ENCODE data around the gene NUP205.

NUP205 gene

DNA sequence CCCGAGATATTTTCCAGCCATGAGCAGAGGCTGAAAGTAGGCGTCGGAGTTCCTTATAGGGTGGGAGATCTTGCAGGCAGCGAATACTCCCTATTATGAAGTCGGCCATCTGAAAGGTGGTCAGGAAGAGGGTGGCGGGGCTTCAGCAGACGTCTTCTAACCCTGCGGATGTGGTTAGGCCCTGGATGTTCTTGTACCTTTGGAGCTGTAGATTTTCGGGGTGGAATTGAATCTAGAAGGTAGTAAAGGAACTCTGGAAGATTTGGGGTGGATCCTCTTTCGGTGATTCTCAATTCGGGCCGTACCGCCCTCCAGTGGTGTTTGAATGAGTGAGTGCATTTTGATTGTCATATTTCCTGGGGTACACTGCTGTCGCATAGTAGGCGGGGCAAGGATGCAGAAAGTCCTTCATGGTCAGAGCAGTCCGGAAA, 635 bp downstream of the NUP205 start:
- peaks cover 58% of the 10 kb centered on the region for H3K79me2 ChIP-seq (ENCODE audit: insufficient read depth, low read depth)
- peaks cover 24% of the 10 kb centered on the region for H3K4me1 ChIP-seq (ENCODE audit: low read depth, poor library complexity, severe bottlenecking)
- H3K4me3 ChIP-seq (IDR thresholded peaks at IDR 0.05; ENCODE audit: insufficient read depth, low read depth, low read length), result peak overlapping the region; percentile 84
- H3K4me2 ChIP-seq, result peak overlapping the region; percentile 86
- H3K27ac ChIP-seq, result peak overlapping the region; percentile 97
- H3K9ac ChIP-seq, result peak overlapping the region; percentile 99
- H4K20me1 ChIP-seq (ENCODE audit: insufficient read depth), result peaks cover 13% of the 10 kb centered on the region; the same call in 1 of the 2 replicates
- H2AFZ ChIP-seq (ENCODE audit: low read depth), result peak overlapping the region; percentile 90
- H3K27me3 ChIP-seq (ENCODE audit: insufficient read depth, low read depth), result no peaks in the 10 kb centered on the region
- H3K36me3 ChIP-seq (ENCODE audit: insufficient read depth), result no peaks in the 10 kb centered on the region; the same call in 1 of the 2 replicates
- TF ChIP-seq, protein P1, sequence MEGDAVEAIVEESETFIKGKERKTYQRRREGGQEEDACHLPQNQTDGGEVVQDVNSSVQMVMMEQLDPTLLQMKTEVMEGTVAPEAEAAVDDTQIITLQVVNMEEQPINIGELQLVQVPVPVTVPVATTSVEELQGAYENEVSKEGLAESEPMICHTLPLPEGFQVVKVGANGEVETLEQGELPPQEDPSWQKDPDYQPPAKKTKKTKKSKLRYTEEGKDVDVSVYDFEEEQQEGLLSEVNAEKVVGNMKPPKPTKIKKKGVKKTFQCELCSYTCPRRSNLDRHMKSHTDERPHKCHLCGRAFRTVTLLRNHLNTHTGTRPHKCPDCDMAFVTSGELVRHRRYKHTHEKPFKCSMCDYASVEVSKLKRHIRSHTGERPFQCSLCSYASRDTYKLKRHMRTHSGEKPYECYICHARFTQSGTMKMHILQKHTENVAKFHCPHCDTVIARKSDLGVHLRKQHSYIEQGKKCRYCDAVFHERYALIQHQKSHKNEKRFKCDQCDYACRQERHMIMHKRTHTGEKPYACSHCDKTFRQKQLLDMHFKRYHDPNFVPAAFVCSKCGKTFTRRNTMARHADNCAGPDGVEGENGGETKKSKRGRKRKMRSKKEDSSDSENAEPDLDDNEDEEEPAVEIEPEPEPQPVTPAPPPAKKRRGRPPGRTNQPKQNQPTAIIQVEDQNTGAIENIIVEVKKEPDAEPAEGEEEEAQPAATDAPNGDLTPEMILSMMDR (conservative IDR thresholded peaks at IDR 0.05; ENCODE audit: low read depth, low read length), result peak; percentile 82

DNA sequence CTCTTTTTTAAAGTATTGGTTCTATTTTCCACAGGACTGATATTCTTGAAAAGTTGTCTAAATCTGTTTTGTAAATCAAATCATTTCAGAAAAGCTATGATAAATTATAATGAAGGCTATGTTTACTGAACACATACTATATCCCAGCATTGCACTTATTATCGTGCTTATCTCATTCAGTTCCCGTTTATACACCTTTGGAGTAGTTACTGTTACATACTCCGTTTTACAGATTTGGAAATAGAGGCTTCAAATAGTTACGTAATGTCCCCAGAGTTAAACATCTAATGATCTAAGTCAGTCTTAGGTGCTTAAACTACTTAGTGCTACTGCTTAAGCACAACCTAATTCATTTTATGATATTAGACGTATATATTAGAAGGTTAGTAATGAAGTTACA, 1.2 kb downstream of the NUP205 start:
- H3K27me3 ChIP-seq (ENCODE audit: insufficient read depth, low read depth), result no peaks in the 10 kb centered on the region
- H3K4me2 ChIP-seq, result peak overlapping the region; percentile 86
- no peaks in the 10 kb centered on the region; the same call in 1 of the 2 replicates for H3K36me3 ChIP-seq (ENCODE audit: insufficient read depth)
- H4K20me1 ChIP-seq (ENCODE audit: insufficient read depth), result peaks cover 17% of the 10 kb centered on the region
- H3K9ac ChIP-seq, result peak overlapping the region; percentile 99; the same call in 1 of the 2 replicates
- H3K27ac ChIP-seq, result peak overlapping the region; percentile 97
- H3K4me1 ChIP-seq (ENCODE audit: low read depth, poor library complexity, severe bottlenecking), result peaks cover 24% of the 10 kb centered on the region
- H3K79me2 ChIP-seq (ENCODE audit: insufficient read depth, low read depth), result peaks cover 63% of the 10 kb centered on the region
- H2AFZ ChIP-seq (ENCODE audit: low read depth), result no peak overlapping the region
- H3K4me3 ChIP-seq (IDR thresholded peaks at IDR 0.05; ENCODE audit: insufficient read depth, low read depth, low read length), result peak overlapping the region; percentile 23
- TF ChIP-seq, protein P1 (conservative IDR thresholded peaks at IDR 0.05; ENCODE audit: low read depth, low read length), result no peak

DNA sequence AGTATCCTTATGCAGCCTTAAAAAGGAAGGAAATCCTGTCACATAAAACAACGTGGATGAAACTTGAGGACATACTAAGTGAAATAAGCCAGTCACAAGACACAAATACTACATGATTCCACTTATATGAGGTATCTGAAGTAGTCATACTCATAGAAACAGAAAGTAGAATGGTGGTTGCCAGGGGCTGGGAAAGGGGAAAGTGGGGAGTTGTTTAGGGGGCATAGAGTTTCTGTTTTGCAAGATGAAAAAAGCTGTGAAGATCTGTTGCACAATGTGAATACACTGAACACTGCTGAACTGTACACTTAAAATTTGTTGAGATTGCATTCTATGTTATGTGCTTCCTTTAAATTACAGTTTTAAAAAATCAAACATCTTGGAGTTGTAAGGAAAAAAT, 2.9 kb downstream of the NUP205 start:
- TF ChIP-seq, protein P1 (conservative IDR thresholded peaks at IDR 0.05; ENCODE audit: low read depth, low read length), result no peak
- Histone ChIP-seq H3K9ac (no peak overlapping the region), H3K27me3 (ENCODE audit: insufficient read depth, low read depth) (no peaks in the 10 kb centered on the region), H3K4me2 (peak overlapping the region; percentile 1; the same call in 1 of the 2 replicates), H3K79me2 (ENCODE audit: insufficient read depth, low read depth) (peaks cover 81% of the 10 kb centered on the region), H3K36me3 (ENCODE audit: insufficient read depth) (no peaks in the 10 kb centered on the region; the same call in 1 of the 2 replicates), H2AFZ (ENCODE audit: low read depth) (no peak overlapping the region), H3K27ac (no peak overlapping the region), H3K4me3 (IDR thresholded peaks at IDR 0.05; ENCODE audit: insufficient read depth, low read depth, low read length) (no peak overlapping the region), H3K4me1 (ENCODE audit: low read depth, poor library complexity, severe bottlenecking) (peaks cover 35% of the 10 kb centered on the region), H4K20me1 (ENCODE audit: insufficient read depth) (peaks cover 31% of the 10 kb centered on the region)

DNA sequence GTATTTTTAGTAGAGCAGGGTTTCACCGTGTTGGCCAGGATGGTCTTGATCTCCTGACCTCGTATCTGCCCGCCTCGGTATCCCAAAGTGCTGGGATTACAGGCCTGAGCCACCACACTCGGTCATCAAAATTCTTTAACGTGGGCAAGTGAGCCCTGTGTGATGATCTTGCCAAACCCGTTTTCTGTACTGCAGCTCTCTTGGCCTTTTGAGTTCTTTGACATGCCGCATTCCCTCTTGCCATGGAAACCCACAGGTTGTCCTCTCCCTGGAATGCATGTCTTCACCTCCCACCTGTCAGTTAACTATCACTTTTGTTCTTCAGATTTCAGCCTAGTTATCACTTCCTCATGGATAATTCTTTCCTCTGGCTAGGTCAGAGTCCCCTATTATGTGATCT, 5.0 kb downstream of the NUP205 start:
- Histone ChIP-seq H3K27ac (no peak overlapping the region), H2AFZ (ENCODE audit: low read depth) (no peak overlapping the region), H4K20me1 (ENCODE audit: insufficient read depth) (peaks cover 34% of the 10 kb centered on the region), H3K79me2 (ENCODE audit: insufficient read depth, low read depth) (peaks cover 97% of the 10 kb centered on the region), H3K36me3 (ENCODE audit: insufficient read depth) (no peaks in the 10 kb centered on the region; the same call in 1 of the 2 replicates), H3K4me3 (IDR thresholded peaks at IDR 0.05; ENCODE audit: insufficient read depth, low read depth, low read length) (no peak overlapping the region), H3K9ac (no peak overlapping the region), H3K27me3 (ENCODE audit: insufficient read depth, low read depth) (no peaks in the 10 kb centered on the region), H3K4me1 (ENCODE audit: low read depth, poor library complexity, severe bottlenecking) (peaks cover 37% of the 10 kb centered on the region), H3K4me2 (no peak overlapping the region)
- TF ChIP-seq, protein P1 (conservative IDR thresholded peaks at IDR 0.05; ENCODE audit: low read depth, low read length), result no peak

Measured in KMS-11 (cell line).